HG03571 (cell line): ENCODE data around the gene HDAC10.

Experiments used
- ATAC-seq: cut with Tn5 transposase; IDR thresholded peaks from one replicate; pipeline ENCODE4 v1.9.1; 2021; ENCODE audit not compliant: unreplicated experiment

The HDAC10 gene

DNA sequence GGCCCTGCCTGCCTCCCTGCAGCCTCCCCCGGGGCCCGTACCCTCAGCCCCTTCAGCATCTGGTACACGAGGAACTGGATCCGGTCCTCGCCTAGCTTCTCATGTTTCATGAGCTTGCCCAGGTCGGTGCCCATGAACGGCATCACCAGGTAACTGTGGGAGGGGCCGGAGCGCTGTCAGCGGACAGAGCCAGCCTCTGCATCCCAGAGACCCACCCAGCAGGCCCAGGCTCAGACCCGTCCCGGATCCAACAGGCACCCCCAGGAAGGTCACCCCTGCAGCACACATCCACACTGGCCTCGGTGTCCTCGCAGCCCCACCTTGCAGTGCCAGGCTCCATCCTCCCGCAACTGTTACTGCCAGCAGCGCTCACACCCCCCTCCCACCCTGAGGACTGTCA is 6.0 kb upstream of the HDAC10 start:
- no peak for ATAC-seq

DNA sequence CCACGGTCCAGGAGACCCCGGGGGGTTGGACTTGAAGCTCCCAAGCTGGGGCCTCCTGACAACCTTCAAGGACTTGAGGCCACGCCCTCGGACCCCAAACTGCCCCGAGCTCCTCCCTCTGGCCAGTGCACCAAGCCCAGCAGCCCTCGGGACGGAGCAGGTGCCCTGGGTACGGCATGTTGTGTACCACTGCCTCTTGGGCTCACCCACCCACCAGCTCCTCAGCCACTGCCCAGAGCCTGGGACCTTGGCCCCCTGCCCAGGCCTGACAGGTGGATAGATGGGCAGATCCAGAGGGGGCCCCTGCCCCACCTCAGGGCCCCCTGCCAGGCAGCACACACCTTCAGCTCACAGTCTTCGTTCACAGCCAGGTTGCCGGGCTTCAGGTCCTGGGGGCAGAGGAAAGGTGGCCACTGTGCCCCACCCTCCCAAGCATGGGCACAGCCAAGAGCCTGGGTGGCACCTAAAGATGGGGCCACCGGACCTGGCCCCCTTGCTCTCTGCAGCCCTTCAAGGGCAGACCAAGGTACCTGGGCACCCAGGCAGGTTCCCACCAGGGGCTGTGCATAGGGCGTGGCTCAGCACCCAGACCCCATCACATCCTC is 5.3 kb upstream of the HDAC10 start:
- ATAC-seq = no peak

DNA sequence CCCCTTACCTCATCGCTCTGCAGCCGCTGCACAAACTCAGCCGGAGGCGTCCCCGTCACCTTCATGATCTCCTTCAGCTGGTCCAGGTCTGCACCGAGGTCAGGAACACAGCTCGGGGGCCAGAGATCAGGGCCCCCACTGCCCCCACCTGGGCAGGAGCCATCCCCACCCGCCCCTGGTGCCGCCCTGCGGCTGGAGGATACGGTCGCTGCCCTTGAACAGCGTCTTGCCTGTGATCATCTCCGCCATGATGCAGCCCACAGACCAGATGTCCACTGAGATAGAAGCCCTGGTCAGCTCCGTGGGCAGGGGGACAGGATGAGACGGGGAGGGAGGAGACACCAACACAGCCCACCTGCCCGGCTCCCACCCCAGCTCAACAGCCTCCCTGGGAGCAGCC is 4.5 kb upstream of the HDAC10 start:
- no peak for ATAC-seq

DNA sequence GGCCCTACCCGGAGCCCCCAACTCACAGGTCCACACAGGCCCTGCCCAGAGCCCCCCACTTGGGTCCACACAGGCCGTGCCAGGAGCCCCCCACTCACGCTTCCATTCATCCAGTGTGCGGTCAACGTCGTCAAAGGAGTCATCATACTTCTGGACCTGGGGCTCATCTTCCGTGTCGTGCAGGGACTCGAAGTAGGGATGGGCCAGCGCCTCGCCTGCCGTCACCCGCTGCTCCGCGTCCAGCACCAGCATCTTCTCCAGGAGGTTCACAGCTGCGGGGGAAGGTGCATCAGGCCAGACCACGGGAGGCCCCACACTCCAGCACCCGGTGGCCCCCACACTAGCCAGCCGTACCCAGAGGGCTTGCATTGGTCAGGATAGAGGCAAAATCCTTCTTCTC is 4.0 kb upstream of the HDAC10 start:
- ATAC-seq = no peak

DNA sequence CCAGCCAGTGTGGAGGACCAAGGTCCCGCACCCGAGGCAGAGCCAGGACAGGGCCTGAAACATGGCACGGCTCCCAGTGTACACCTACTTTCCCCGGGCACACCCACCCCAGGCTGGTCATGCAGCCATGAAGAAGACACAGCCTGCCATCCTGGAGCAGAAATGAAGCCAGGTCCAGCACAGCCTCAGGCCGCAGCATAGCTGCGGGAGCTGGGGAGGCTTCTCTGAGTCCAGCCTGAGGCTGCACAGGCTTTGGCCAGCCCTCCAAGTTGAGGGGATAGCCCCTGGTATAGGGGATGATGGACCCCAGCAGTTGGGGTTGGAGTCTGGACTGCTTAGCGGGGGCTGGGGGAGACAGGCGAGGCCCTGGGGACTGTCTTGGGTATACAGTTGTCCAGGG is 2.9 kb upstream of the HDAC10 start:
- no peak for ATAC-seq

DNA sequence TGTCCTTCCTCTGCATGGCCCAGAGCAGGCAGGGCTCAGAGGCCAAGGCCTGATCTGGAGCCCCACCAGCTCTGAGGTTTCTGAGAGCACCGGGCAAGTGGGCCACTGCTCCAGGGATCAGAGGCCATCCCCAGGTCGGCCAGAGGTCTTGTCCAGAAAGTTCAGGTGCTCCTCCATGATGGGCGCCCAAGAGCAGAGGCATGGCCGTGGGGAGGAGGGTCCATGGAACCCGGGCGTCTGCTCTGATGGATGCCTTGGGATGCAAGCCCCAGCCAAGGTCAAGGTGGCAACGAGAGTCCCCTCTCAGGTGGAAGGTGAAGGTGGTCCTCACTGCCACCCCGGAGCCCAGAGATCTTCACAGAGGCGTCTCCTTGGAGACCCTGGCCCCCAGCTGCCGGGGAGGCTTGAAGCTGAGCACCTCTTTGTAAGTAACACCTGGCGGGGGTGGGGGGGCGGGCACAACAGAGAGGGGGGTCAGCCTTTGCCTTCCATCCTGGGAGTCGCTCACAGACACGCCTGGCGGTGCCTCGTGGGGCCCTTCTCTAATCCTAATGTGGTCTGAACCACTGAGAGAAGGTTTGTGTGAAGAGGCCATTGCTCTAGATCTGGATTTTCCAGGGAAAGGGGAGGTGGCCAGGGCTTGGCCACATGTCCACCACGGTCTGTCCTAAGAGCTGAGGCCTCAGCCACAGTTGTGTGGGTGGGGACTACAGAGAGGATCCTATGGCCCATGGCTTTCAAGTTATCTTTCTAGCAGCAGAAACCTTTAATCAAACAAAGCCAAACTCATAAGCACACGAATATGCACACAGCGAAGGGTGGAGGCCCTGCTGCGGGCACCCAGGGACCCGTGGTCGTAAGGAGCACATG is 2.2 kb upstream of the HDAC10 start:
- ATAC-seq = no peak

DNA sequence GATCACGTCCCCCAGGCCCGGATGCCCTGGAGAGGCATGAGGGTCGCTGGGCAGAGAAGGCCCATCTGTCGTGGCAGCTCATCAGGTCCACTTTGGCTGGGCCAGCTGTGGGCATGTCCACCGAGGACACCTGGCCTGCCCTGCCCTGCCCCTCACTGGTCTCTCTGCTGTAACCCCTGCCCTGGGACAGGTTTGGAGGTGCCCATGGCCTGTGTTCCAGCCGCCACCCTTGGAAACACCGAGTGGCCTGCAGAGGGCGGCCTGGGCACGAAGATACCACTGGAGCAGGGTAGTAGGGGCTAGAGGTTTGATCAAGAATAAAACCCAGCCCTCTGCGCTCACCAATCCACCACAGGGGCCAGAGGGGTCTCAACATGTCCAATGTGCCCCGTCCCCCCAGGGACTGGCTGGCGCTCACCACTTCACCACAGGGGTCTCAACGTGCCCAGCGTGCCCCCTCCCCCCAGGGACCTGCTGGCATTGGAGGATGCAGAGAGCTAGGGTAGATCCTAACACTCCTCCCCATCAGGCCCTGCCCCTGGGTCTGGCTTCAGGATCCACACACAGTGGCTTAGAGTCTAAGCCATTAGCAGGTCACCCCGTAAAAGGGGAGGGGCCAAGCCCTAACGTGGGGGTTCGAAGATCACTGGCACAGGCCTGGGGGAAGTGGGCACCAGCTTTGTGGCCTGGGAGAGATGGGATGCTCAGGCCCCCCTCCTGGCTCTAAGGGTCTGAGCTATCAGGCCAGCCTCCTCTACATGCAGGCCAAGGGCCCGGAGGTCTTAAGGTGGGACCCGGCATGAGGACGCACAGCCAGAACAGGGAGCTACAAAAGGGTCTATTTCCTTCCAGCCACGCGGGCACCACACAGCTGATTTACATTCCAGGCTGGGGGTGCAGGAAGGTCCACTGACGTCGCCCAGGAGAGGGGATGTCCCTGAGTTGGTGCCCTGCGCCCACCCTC is 1.3 kb upstream of the HDAC10 start:
- ATAC-seq = no peak

DNA sequence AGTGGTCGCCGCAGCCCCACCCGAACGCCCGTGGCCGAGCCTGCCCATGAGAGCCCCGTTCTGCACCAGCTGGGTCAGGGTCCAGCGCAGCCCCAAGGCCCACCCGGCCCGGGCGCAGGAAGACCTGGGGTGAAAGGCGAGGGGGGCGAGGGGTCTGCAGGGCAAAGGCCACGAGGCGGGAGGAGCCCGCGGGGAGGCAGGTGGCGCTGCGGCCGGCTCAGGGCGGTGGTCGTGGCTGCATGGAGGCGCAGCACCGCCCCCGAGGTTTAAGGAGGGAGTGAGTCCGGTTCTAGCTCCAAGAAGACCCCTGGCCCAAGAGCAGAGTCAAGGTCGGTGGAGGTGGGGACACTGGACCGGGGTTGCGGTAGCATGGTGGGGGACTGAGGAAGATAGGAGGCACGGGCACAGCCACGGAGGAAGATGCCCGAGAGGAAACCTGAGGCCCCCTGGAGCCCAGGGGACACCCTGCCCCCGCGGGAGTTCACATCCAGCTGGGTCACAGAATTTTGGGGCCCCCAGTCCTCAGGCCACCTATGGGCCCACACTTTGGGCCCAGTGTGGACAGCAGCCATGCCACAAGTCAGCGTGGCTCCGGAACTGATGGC is 514 bp upstream of the HDAC10 start:
- ATAC-seq = no peak

DNA sequence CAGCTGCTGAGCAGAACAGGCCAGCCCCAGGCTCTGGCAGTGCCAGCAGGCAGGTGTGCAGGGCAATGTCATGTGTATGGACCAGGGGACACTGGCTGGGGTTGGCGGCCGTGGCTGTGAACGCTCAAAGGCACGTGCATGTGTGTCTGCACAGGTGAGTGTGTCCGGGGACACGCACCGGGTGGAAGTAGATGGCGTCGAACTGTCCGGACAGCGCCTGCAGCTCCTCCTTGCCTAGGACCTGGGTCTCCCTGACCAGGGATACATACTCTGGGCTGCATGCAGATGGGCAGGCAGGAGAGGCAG is 863 bp downstream of the HDAC10 start:
- no peak for ATAC-seq

DNA sequence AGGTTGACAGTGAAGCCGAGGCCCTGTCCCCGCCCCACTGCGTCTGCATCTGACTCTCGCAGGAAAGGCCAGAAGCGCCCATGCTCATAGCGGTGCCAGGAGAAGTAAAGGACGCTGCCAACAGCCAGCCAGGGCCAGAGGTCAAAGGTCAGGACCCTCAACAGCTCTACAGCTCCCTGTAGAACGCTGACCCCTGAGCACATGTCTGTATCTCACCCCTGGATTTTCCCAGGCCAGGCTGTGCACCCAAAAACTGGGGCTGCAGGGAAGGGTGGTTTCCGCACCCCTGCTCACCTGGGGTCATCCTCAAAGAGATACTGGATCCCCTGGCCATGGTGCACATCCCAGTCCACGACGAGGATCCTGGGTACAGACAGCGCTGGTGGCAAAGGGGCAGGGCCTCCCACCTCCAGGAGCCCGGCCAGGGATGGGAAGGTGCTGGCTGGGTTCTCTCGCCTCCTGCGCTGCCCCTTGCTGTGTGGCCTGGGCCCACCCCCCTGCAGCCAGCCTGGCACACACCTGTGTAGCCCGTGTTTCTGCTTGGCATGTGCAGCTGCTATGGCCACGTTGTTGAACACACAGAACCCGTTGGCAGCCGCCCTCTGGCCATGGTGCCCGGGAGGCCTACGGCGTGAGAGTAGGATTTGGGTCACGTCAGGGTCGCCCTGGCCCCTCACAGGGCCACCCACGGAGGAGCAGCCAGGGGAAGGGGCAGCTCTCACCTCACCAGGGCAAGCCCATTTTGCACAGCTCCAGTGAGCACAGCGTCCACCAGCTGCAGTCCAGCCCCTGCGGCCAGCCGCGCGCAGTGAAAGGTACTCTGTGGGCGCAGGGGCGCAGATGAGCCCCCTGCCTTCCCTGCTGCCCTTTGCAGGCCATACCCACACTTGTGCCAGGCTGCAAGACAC is 1.5 kb downstream of the HDAC10 start:
- ATAC-seq = no peak

DNA sequence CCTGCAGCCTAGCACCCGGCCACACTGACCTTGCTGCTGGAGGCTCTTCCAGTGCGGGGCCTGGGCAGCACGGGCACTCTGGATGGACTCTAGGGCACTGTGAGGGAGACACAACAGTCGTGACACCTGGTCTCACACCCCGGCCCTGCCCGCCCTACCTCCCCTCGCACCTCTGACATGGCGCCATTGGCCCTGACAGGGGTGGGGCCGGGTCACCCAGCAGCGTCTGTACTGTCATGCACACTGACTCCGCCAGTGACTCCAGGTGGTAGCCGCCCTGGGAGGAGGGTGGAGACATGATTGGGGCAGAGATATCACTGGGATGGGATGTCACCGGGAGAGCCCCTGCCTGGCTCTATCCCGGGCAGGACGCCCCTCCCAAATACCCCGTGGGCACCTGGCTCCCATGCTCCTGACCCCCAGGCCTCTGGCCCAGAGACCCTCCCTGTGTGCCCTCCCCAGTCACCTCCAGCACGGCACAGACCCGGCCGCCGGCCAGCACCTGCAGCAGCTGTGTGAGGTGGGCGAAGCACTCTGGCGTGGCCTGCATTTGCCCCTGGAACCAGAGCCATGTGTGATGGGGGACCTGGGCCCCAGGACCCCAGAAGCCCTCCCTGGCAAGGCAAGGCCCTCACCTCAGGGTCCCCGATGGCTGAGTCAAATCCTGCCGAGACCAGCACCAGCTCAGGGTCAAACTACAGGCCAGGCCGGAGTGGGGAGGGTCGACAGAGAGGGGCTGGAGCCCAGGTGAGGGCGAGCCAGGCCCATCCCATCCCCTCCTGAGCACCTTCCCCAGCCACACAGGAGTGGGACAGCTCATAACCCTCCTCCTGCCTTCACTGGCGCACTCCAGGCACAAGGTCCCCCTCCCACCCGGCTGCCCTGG is 2.6 kb downstream of the HDAC10 start:
- ATAC-seq = no peak

DNA sequence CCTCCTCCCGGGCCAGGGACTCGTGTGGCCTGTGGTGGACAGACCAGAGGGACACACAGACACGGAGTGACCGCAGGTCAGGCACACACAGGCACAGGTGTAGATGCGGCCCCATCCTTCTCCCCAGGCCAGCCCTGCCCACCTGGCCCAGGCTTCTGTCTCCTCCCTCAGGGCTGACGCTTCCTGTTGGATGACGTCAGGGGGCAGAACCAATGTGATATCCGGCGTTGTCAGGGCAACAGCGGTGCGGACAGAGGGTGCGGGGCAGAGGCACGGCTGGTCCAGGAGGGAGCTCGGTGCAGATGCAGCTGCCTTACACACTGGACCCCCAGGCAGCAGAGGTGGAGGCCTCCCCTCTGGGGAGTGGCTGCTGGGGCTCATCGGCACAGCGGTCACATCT is 3.3 kb downstream of the HDAC10 start:
- no peak for ATAC-seq

DNA sequence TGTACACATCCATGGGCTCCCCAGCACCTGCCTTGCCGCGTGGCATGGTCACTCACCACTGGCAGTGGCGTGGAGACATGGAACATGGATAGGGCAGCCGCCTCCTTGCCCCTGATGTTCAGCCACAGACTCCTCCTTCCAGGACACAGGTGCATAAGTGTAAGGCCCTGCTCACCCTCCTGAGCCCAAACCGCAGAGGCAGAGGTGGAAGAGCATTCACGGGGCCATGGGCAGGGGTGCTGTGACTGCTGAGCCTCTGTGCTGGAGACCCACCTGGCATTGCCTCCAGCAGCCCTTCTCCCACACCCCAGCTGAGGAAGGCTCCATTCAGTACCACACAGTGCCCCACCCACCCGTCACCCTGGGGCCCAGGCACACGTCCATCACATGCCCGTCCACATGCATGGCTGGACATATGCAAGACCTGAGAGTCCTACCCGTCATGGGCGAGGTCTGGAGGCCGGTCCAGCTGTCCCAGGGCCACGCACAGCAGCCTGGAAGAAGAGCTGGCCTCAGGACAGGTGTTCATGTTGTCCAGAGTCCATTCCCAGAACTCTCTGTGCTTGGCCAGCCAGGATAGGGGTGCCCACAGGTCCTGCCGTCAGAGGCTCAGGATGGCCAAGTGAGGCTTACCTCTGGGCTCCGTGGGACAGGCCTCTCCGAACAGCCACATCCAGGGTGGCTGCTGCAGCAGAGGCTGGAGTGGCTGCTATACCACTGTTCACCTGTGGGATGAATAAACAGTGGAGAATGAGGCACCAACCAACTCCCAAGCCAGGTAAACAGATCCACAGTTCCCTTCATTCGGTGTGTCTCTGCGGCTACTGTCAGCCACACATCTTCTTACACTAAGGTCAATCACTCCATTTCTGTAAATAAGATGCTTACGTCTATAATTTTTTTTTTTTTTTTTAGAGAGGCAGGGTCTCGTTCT is 4.6 kb downstream of the HDAC10 start:
- ATAC-seq = no peak

DNA sequence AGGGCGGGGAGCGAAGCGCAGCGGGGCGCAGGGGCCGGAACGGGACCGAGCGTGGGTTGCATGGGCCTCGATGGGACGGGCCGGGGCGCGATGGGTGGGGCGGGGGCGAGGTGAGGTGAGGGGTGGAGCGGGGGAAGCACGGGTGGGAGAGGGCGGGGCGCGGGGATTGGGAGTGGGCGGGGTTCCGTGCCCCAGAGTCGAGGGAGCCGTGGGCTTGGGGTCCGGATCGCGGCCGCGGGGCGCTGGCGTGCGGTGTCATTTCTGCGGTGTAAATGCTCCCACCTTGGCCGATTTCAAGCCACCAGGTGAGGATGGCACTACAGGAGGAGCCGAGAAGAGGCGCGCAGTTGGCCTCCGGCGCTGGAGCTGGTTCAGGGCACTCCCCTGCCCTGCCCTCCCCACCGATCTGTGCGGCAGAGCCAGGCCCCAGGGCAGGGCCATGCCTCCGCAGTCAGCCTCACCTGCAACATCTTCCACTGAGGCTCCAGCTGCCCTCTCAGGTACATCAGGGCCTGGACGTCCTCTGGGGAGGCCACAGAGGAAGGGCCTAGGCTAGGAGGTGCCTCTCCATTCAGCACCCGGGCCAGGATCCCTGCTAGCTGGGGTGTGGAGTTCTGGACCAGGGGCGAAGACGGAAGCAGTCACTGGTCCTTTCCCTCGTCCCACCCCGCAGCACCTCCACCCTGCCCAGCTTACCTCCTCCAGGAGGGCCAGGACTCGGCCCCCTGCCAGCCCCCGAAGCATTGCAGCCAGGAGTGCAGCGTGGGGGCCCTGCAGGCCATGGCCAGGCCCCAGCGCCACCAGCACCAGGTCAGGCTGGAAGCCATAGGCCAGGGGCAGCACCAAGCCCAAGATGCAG is 5.6 kb downstream of the HDAC10 start:
- no peak for ATAC-seq

DNA sequence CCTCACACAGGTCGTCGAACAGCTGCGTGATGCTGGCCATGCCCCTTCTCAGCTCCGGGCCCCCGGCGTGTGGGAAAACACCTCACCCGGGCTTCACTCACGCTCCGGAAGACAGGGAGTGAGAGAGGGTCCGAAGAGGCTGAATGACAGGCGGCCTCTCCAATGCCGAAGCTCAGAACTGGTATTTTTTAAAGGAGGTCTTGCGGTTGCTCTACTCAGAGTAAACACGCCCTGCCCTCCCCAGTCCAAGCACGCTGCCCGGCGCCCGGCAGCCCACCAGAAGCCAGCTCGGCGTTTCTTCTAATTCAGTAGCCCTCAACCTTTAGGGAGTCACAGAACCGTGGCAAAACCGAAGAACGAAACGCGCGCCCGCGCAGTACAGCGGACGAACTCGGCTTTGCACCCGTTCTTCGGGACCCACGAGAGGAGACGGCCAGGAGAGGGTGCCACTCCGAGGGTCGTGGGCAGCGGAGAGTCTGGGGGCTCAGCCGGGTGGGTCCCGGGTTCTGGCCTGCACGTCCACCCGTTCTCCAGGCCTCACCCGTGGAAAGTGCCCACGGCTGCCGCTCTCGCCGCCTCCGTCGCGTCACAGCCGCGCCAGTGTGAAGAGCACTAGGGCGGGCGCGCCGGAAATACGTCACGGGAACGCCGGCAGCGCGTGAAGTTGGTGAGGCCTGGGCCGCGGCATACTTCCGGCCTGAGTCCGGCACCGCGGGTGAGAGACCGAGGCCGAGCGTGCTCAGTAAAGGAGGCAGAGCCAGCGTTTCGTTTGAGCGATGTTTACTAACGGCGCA is 6.4 kb downstream of the HDAC10 start, which contains the start of gene TUBGCP6:
TUBGCP6 (minus strand) TSS at position 604 of the 794 bp plus-strand sequence; CDS start at position 40, 564 bp downstream.
- peak; percentile 58 for ATAC-seq

DNA sequence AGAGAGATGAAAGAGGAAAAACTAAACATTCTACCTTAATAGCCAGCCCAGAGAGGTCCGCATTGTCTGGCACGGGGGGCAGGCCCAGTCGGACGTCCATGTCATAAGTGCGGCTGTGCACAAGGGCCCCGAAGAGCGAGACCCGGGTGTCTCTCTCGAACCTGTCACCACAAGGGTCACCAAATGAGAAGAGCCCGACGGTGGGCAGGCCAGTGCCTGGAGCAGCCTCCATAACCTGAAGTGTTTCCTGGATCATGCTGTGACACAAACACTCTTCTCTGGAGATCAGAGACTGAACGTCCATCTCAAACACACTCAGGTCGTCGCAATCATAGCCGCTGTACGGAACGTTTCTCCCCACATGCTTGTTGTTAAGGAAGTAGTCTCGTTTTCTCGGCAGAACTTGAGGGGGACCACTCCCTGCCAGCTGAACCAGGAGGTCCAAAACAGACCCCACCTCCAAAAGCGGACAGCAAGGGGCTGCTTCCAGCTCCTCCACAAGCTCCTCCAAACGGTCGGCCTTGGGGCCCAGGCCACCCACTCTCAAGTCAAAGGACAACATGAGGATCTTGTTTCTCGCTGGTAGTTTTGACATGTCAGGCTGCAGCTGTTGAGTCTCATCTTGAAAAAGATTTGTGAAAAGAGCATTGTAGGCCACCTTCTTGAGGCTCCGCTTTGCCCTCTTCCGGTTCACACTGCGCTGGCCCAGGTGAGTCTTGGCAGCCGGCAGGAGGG is 7.2 kb downstream of the HDAC10 start:
- ATAC-seq = no peak
